Brain microvascular endothelial cell (primary cell): Measurements from ENCODE around the gene PTPN3.

Experiments used
- DNase-seq: peaks from one replicate; pipeline ENCODE4 v3.0.0-alpha.2; 2020
- H3K27ac ChIP-seq: fragments of 250-450 bp; sonication (Bioruptor Pico); 2 replicates; pipeline ENCODE4 v1.5.1; 2020; ENCODE audit warnings: mild to moderate bottlenecking, moderate library complexity
- H3K27me3 ChIP-seq: fragments of 250-450 bp; sonication (Bioruptor Pico); replicated peaks from 2 replicates; pipeline ENCODE4 v1.5.1; 2020; ENCODE audit warnings: mild to moderate bottlenecking
- H3K36me3 ChIP-seq: fragments of 250-450 bp; sonication (Bioruptor Pico); replicated peaks from 2 replicates; pipeline ENCODE4 v1.5.1; 2020; ENCODE audit warnings: mild to moderate bottlenecking
- H3K4me3 ChIP-seq: 2 replicates; pipeline ENCODE4 v1.5.1; 2011; ENCODE audit warnings: low read depth, mild to moderate bottlenecking, control low read depth, low read length, moderate library complexity
- CTCF ChIP-seq: IDR thresholded peaks from 2 replicates; pipeline ENCODE4 v1.5.1; 2011; ENCODE audit warnings: low read depth, mild to moderate bottlenecking, moderate library complexity, low read length, control low read depth, inconsistent platforms; ENCODE audit errors: missing control alignments
- in situ Hi-C: cut with HindIII; loops from 2 replicates; pipeline ENCODE4 v1.10.0; 2017; ENCODE audit warnings: low sequenced_read_pairs, low pct_ligation_motif_present

PTPN3 gene

DNA sequence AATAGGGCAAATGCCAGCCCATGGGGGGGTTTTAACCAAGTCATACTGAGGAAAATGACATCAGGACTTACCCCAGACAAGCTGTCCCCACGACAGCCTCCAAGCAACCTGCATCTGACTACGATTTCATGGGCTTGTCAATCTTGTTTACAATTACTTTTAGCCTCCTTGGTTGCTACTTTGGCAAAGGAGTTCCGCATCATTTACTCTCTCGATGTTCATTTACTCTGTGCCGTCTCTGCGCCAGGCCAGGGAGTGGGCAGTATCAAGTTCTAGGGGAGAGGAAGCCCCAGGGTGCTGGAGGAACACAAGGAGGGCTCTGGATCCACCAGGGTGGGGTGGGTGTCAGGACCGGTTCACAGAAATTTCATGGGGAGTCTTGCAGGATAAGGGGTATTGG lies 23.9 kb downstream of the PTPN3 start:
- in situ Hi-C loops = no loop called here
- Histone ChIP-seq H3K4me3 (no peak overlapping the region), H3K36me3 (no peaks in the 10 kb centered on the region), H3K27ac (no peak overlapping the region), H3K27me3 (no peaks in the 10 kb centered on the region)
- TF ChIP-seq CTCF = no peak
- no peak for DNase-seq

DNA sequence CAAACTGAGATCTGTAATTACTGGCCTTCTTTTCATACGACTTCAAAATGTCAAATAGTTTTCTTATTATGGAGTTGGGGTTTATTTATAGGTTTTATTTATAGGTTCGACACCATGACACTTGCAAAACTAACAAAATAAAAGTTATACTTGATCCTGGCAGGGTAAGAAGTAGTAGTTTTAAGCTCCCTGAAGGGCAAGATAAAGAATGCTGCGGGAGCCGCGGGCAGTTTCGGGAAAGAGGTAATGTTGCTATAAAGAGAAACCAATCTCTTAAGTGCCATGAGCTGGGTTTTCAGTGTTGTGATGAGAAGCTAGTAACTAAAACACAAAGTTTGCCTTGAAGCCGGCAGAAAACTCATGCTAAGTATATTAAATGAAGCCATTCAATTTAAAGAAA lies 24.8 kb downstream of the PTPN3 start:
- H3K4me3 ChIP-seq = no peak overlapping the region

GRCh38 chr9:109471475-109472393 lies 26.4 kb downstream of the PTPN3 start:
- no peaks in the 10 kb centered on the region for H3K27me3 ChIP-seq
- in situ Hi-C loops = no loop called here

More for the DNA sequence above, 24.8 kb downstream of the PTPN3 start:
- in situ Hi-C loops = no loop called here
- no peaks in the 10 kb centered on the region for H3K36me3 ChIP-seq
- no peak for TF ChIP-seq CTCF
- H3K27me3 ChIP-seq = no peaks in the 10 kb centered on the region
- DNase-seq = no peak
- no peak overlapping the region for H3K27ac ChIP-seq

DNA sequence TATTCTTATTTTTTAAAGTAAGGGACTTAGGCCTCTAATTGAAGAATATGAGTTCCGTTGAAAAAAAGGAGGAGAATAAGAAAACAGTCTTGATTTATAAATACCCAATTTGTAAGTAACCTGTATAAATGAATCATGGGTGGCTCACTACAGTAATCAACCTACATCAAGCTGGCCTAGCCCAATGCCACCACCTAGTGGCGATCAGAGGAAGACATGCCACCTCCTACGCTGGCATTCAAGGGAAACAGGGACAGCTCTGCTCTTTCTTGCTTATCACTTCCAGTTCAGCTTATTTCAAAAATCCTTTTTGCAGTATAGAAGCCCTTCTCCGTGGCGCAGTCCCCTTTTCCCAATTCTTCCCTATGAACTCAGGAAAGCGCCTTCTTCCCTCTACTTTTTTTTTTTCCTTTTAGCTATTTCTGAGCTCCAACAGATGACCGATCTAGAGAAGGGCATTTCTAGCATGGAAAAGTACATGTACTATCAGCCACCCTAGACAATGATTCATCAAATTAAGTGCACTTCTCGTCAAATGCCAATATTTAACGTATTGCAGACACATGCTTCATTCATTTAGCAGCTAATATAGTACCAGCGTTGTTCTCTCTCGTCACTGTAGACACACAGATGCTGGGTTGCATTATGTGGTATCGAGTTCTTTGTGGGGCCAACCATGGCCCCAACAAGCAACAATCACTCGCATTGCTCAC lies 28.3 kb downstream of the PTPN3 start:
- H3K27ac ChIP-seq = no peak overlapping the region
- no peaks in the 10 kb centered on the region for H3K36me3 ChIP-seq
- peak; percentile 98 for TF ChIP-seq CTCF
- H3K4me3 ChIP-seq = no peak overlapping the region
- in situ Hi-C loops = no loop called here
- H3K27me3 ChIP-seq = no peaks in the 10 kb centered on the region
- DNase-seq = peak; percentile 81

More at GRCh38 chr9:109471475-109472393, 26.4 kb downstream of the PTPN3 start:
- H3K27ac ChIP-seq = no peak overlapping the region
- TF ChIP-seq CTCF = no peak
- no peak overlapping the region for H3K4me3 ChIP-seq
- no peaks in the 10 kb centered on the region for H3K36me3 ChIP-seq
- no peak for DNase-seq

DNA sequence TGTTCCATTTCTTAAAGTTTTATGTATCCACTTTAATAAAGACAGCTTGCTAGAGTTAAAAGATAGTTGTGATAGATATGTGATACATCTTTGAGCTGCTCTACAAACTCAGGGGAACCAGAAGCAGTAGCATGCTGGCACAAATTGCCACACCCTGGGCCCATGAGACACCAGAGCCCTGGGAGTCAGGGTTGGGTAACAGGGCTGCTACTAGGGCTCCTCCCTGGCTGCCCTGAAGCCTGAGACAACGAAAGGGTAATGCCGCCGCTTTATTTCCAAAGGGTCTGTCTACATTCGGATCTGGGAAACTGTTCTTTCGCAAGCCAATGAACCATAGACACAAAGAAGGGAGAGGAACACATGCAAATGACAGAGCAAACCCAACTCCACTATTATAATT lies 29.2 kb downstream of the PTPN3 start:
- TF ChIP-seq CTCF = no peak
- H3K27ac ChIP-seq = no peak overlapping the region
- no peaks in the 10 kb centered on the region for H3K36me3 ChIP-seq
- no peak for DNase-seq
- H3K4me3 ChIP-seq = no peak overlapping the region
- H3K27me3 ChIP-seq = no peaks in the 10 kb centered on the region
- in situ Hi-C loops = no loop called here
